BE2C (cell line): ENCODE data around the gene NOC4L.

Experiments used
- DNase-seq: peaks from one replicate; pipeline ENCODE4 v3.0.0-alpha.2; 2020
- H3K27me3 ChIP-seq: fragments of 250-450 bp; sonication (Bioruptor Pico); 2 replicates; pipeline ENCODE4 v1.5.1; 2020; ENCODE audit warnings: mild to moderate bottlenecking
- H3K36me3 ChIP-seq: fragments of 250-450 bp; sonication (Bioruptor Pico); 2 replicates; pipeline ENCODE4 v1.5.1; 2020; ENCODE audit warnings: mild to moderate bottlenecking
- H3K4me1 ChIP-seq: fragments of 250-450 bp; sonication (Bioruptor Pico); 2 replicates; pipeline ENCODE4 v1.5.1; 2020
- H3K4me3 ChIP-seq: 2 replicates; pipeline ENCODE4 v1.5.1; 2011; ENCODE audit warnings: low read depth, low read length
- H3K9me3 ChIP-seq: fragments of 250-450 bp; sonication (Bioruptor Pico); 2 replicates; pipeline ENCODE4 v1.5.1; 2020
- CTCF ChIP-seq: IDR thresholded peaks from 2 replicates; pipeline ENCODE4 v1.5.1; 2012; ENCODE audit warnings: mild to moderate bottlenecking, low read depth, low read length

Gene NOC4L

DNA sequence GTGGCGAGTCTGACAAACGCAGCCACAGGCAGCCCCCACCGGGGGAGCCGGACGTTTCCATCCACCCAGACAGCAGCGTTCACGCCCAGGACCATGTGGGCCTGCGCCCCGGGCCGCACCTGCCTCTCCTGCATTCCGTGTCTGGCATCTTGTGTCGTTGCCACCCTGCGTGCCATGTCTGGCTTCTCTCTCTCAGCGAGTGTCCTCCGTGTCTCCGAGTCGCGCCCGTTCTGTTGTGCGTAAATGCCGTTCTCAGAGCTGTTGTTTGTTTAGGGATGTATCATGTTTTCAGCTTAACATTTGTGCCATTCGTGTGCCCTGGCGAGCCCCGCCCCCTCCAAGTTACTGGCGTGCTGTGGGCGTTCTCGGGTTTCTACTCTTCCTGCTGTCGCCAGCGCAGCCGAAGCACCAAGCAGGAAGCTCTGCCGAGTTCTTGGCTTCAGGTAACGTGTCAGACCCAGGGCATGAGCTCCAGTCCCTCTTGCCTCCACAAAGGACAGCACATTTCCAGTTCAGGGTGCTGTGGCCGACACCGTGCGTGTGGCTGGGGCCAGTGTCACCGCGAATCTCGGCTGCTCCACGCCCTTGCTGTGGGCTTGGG is 34.6 kb downstream of the NOC4L start:
- H3K4me1 ChIP-seq: no peaks in the 10 kb centered on the region
- no peak for DNase-seq

GRCh38 chr12:132179431-132180362 is 35.4 kb downstream of the NOC4L start:
- no peak for DNase-seq
- H3K9me3 ChIP-seq: no peaks in the 10 kb centered on the region
- H3K36me3 ChIP-seq: no peaks in the 10 kb centered on the region
- no peak overlapping the region for H3K4me3 ChIP-seq
- no peak for TF ChIP-seq CTCF
- H3K27me3 ChIP-seq: peaks cover 83% of the 10 kb centered on the region
- H3K4me1 ChIP-seq: no peaks in the 10 kb centered on the region

More for the DNA sequence above, 34.6 kb downstream of the NOC4L start:
- Histone ChIP-seq H3K9me3 (no peaks in the 10 kb centered on the region), H3K4me3 (no peak overlapping the region), H3K36me3 (no peaks in the 10 kb centered on the region), H3K27me3 (peaks cover 83% of the 10 kb centered on the region)
- TF ChIP-seq CTCF: no peak

DNA sequence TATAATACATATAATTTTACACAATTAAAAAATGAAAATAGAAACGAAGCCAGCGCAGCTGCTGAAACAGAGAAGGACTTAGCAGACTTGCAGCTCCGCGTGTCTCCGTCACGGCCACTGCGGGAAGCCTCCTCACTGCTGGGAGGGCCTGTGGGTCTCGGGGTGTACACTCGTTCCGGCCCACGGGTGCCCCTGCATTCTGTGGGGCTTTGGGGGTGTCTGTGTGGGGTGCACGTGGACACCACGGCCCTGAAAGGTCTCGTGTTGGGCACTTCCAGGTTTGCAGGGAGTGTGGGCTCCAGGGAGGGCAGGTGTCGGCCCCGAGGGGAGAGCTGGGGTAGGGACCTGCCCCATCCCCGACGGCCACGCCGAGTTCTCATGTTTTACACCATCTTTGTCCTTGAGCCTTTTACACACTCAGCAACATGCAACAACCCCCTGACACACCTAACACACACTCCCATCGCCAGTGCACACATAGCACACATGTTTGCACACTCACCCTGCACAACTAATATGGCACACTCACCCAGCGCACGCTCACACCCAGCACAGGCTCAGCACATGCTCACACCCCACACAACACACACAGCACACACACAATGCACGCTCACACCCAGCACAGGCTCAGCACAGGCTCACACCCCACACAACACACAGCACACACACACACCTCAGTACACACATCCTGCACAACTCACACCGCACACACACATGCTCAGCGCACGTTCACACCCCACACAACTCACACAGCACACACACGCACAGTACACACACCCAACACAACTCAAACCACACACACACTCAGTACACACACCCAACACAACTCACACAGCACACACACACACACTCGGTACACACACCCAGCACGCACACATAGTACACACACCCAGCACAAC is 36.6 kb downstream of the NOC4L start:
- no peak for DNase-seq
- no peaks in the 10 kb centered on the region for H3K4me1 ChIP-seq

DNA sequence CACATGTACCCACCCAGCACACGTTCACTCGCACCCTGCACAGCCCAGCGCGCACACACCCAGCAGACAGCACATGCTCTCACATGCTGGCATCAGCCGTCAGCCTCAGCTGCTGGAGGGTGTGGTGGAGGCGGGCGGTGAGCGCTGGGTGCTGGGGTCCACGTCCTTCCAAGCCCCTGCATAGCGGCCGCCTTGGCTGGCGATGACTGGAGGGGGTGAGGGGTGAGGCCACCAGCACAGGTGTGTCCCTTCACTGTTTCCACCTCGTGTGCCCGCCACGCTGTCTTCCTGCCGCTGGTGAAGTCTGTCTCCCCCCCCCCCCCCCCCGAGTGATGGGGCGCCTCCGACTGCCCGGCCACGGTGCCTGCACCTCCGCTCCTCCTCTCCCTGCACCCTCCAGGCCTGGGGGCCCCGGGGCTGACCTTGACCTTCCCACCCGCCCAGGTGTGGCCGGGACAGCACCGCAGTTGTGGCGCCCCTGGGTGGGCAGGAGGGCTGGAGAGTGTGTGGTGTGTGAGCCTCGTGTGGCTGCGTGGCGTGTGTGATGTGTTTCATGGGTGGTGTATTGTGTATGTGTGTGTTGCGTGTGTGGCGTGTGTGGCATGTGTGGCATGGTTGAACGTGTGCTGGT is 37.4 kb downstream of the NOC4L start:
- Histone ChIP-seq H3K4me1 (no peaks in the 10 kb centered on the region), H3K27me3 (peaks cover 85% of the 10 kb centered on the region), H3K4me3 (no peak overlapping the region), H3K9me3 (no peaks in the 10 kb centered on the region), H3K36me3 (no peaks in the 10 kb centered on the region)
- TF ChIP-seq CTCF: no peak
- DNase-seq: no peak

More for the DNA sequence above, 36.6 kb downstream of the NOC4L start:
- H3K36me3 ChIP-seq: no peaks in the 10 kb centered on the region
- no peak overlapping the region for H3K4me3 ChIP-seq
- H3K9me3 ChIP-seq: no peaks in the 10 kb centered on the region
- TF ChIP-seq CTCF: no peak
- H3K27me3 ChIP-seq: peaks cover 85% of the 10 kb centered on the region

- Histone ChIP-seq H3K4me3 (no peak overlapping the region), H3K4me1 (no peaks in the 10 kb centered on the region), H3K36me3 (no peaks in the 10 kb centered on the region), H3K27me3 (peaks cover 85% of the 10 kb centered on the region), H3K9me3 (no peaks in the 10 kb centered on the region)
- no peak for DNase-seq
- no peak for TF ChIP-seq CTCF
Measured at GRCh38 chr12:132182206-132182710, 38.0 kb downstream of the NOC4L start.
